NCI-H1694 (cell line): ENCODE data around the gene EIF4ENIF1.
"Not testable (repeated sequence)": the region's sequence is repeated elsewhere in the genome, so short reads cannot be mapped to it uniquely, and the experiment has no call there.

Experiments used
- DNase-seq: peaks from one replicate; lab custom pipeline; 2025; lab: John Stamatoyannopoulos, UW

EIF4ENIF1 gene

DNA sequence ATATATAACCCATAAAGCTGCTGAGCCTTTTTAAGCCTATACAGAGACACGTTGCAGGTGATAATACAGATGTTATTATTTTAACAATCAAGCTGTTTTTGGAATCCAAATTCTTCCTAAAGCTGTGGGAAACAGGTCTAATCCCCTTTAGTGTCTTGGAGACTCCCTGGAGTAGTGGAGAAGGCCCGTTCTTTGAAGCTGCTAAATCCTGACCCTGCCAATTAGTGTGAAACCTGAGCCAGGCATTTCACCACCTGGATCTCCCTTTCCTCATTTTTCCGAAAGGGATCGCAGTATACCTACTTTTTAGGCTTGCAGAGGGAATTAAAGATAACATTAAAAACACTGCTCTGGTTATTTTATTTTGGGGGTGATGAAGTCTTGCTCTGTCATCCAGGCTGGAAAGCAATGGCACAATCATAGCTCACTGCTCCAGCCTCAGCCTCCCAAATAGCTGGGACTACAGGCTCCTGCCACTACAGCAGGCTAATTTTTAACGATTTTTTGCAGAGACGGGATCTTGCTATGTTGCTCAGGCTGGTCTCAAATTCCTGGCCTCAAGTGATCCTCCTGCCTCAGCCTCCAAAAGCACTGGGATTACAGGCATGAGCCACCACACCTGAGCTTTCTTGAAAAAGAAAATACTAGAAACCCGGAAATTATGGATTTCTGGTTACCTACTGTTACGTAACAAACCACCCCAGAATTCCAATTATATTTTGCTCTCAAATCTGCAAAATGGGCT, 1.7 kb upstream of the EIF4ENIF1 start:
- no peak for DNase-seq

DNA sequence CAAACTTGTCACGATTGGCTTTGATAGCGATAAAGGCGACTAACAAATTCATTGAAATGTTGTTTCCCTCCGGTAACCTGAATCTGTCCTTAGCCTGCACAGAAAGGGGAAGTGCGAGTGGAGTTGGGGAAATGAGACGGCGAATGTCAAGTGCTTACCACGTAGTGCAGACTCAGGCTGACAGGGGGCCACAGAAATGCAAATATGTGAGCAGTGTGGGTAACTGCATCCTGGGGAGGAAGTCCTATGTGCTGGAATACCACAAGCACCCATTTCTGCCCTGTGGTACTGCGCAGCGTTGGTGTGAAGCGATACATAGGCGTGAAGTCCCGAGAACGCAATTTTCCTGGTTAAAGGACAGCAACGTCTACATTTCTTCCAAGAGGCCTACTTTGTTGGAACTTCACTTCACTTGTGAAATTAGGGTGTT, 869 bp upstream of the EIF4ENIF1 start:
- no peak for DNase-seq

DNA sequence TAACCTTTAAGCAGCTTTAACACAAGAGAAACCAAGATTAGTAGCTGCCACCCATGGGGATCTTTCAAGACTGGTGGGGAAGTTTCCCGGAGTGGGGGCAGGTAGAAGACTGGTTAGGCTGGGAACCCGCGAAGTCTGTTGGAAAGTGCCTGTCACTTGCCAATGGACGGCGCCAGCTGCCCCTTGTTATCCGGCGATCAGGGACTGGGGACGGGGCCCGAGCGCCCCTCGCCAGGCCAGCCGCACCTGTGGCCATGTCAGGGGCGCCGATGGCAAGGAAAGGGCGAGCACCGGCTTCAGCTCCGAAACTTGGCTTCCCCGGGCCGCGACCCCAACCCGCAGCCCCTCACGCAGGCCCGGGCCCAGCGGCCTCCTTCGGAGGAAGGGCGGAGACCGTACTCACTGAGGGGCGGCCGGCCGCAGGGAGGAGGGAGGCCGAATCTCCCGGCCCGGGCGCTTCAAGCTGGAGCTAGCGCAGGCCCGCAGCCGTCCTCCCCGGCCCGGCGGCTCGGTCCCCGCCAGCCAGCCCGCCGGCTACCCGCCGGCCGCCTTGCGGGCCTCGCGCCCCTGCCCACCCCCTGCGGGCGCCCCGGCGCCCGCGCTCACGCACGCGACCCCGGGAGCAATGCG, 539 bp downstream of the EIF4ENIF1 start:
- DNase-seq = no peak

DNA sequence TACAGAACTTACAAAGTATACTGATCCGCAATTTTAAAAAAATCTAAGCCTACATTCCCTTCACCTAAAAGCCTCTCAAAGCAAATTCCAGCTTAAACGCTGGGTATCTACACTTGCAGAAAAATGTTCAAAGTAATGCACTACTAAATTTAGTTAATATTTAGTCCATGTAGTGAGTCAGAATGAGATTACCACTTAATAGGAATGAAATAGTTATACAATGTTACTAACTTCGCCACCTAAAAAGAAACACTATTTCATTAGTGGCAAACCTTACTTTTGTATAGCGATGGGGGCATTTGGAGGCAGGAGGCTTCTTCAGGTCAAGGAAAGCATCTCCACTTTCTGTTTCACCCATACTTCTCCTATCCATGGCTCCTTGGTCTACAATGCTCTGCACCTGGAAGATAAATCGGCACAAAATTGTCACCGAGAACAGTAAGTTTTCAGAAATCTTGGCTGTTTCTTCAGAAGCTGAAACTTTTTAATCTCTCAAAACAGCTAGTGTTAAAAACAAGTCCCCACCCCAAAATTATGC, 1.2 kb downstream of the EIF4ENIF1 start:
- DNase-seq = no peak

DNA sequence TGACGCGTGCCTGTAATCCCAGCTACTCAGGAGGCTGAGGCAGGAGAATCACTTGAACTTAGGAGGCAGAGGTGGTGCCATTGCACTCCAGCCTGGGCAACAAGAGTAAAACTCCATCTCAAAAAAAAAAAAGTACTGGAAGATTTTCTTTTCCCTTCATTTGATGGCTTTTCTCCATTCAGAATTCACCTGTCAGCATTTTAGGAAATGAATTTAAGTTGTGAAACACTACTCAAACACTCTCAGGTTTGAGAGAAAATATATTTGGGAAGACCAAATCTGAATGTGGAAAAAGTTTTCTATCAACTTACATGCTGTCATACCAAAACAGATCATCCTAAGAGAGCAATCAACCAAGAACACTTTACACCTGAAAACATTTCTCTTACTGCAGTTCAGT, 2.7 kb downstream of the EIF4ENIF1 start:
- no peak for DNase-seq

DNA sequence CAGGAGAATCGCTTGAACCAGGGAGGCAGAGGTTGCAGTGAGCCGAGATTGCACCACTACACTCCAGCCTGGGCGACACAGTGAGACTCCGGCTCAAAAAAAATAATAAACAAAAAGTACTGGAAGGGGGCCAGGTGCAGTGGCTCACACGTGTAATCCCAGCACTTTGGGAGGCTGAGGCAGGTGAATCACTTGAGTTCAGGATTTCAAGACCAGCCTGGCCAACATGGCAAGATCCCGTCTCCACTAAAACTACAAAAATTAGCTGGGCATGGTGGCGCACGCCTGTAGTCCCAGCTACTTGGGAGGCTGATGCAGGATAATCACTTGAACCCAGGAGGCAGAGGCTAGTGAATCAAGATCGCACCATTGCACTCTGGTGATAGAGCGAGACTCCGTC, 3.3 kb downstream of the EIF4ENIF1 start:
- not testable (repeated sequence) for DNase-seq

DNA sequence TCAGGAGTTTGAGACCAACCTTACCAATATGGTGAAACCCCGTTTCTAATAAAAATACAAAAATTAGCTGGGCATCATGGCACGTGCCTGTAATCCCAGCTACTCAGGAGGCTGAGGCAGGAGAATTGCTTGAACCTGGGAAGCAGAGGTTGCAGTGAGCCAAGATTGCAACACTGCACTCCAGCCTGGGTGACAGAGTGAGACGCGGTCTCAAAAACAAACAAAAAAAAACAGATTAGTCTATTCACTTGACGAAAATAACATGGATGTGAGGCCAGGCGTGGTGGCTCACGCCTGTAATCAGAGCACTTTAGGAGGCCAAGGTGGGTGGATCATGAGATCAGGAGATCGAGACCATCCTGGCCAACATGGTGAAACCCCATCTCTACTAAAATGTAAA, 7.2 kb downstream of the EIF4ENIF1 start:
- not testable (repeated sequence) for DNase-seq

DNA sequence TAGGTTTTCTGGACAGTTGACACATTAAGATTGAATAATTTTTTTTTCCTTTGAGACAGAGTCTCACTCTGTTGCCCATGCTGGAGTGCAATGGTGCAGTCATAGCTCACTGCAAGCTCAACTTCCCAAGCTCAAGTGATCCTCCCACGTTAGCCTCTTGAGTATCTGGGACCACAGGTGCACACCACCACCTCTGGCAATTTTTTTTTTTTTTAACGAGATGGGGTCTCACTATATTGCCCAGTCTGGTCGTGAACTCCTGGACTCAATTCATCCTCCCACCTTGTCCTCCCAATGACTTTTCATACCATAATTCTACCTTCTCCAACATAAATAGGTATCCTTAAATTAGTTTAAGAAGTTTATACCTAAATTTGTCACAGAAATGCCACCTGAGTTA, 8.5 kb downstream of the EIF4ENIF1 start:
- no peak for DNase-seq

DNA sequence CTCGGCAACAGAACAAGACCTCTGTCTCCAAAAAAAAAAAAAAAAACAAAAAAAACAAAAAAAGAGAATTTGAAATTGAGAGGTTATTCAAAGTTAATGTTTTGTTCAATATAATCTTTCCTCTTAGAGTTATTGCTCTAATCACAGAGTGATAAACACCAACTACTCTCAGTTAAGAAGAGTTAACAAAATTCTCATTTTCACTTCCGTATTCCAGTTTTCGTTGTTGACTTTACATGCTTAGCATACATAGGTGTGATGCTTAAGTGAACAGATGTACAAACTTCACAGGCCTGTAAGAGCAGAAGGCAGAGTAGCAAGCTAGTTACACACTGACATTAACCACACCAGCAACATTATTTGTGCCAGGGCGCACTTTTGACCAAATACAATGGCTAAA, 12.3 kb downstream of the EIF4ENIF1 start:
- DNase-seq = no peak

DNA sequence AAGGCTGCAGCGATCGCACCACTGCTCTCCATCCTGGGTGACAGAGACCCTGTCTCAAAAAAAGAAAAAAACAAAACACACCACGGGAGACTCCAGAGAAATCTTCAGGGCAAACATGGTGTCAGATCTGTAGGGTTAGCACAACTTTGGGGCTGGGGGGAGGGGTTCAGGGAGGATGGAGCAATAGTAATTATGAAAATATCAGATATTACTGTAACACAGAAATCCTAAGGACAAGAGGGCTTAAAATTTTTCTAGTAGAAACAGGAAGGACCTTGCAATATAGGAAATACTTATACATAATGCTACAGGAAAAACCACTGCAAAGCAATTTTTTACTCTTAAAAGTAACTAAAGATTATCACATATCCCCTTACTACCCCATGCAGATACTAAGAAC, 13.8 kb downstream of the EIF4ENIF1 start:
- no peak for DNase-seq

DNA sequence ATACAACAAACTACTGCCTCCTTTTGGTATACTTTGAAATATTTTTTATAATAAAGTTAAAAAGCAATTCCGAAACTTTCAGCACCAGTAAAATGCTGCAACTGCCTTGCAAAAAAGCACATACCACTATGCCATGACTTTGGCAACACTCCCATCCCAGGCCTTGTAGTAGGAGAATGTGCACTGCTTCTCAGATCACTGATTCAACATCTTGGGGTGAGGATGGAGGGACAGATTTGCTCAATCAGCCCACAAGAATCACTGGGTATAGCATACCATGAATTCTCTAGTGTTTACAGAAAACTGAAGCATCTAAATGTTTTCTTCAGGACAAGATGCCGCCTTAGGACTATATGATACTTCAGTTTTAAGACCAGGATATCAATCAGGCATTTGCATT, 14.9 kb downstream of the EIF4ENIF1 start:
- DNase-seq = no peak

DNA sequence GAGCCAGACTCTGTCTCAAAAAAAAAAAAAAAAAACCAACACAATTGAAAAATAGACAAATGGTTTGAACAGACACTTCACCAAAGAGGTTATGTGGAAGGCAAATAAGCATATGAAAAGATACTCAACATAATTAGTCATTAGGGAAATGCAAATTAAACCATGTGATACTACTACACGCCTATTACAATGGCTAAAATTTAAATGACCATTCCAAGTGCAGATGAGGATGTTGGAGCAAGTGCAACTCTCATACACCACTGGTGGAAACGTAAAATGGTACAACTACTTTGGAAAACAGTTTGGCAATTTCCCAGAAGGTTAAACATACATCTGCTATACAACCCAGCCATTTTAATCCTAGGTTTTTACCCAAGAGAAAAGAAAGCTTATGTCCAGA, 24.3 kb downstream of the EIF4ENIF1 start:
- no peak for DNase-seq

DNA sequence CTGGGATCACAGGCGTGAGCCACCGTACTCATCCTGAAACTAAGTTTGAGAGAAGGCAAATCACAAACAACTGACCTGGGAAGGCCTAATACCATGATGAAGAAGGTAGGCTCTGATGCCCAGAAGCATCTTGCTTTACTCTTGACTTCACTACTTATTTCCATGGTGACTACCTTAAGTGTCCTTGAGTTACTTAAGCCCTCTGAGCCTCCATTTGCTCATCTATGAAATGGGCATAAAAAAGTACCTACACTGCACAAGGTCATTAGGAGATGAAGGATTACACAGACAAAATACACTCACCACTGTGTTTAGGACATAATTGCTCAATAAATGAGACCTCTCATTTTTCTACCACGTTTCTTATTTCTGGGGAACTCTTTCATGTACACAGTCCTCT, 27.9 kb downstream of the EIF4ENIF1 start:
- DNase-seq = no peak

DNA sequence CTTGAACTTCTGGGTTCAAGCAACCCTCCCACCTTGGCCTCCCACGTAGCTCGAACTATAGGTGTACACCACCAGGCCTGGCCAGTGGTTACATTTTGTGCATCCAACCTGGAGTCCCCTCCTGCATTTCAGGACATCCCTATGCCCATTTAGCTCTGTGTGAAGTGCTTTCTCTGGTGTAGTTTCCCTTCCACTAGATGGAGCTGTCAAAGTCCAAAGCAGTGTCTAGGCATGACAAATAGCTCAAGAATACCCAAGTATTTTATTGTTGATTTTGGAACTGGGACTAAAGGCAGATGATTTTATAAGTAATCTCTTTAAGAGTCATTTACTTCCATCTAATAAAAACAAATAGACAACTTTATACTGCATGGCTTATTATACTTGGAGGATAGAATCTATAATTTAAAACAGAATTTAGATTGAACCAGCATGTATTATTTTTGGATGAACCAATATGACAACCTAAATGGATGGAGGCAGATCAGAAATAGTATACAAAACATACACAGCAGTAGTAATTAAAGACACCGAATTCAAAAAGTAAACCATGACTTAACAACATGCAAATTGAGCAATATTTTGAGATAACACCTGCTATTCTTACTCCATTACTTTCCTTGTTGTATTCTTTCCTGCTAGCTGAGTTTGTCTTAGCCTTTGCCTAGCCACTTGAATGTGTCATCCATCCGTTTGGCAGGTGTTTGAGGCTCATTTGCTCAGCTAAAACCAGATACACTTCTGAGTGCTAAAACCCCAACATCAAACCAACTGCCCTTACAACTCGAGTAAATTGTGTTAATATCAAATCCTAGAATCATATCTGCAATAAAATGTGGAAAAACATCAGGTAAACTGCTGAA, 37.7 kb downstream of the EIF4ENIF1 start:
- DNase-seq = no peak

DNA sequence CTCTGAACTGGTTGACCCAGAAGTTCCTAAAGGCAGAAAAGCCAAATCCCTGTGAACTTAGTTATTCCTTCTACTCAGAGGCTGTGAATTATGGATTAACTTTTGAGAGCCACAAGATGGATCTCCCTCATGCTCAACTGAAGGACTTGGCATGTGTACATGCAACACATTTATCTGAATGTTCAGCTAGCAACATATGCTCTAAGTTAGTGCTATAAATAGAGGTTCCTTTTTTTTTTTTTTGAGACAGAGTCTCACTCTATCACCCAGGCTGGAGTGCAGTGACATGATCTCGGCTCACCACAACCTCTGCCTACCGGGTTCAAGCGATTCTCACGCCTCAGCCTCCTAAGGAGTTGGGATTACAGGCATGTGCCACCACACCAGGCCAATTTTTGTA, 40.1 kb downstream of the EIF4ENIF1 start:
- DNase-seq = no peak

DNA sequence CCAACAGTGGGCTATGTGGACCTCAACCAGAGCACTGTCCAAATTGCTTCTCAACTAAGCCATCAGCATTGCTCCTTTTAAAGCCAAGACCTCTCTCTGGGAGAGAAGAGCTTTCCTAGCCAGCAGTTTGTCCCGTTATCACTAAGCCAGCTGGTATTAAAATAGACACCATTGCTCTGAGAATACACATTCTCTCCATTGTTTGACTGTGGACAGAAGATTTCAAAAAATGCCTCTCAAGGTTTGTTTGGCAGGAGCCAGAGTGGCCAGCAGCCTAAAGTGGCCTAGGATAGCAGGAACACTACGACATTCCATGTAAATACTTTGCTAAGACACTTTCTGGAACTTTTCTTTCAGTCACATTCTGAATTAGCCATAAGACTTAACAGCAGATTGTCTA, 41.3 kb downstream of the EIF4ENIF1 start:
- DNase-seq = no peak

DNA sequence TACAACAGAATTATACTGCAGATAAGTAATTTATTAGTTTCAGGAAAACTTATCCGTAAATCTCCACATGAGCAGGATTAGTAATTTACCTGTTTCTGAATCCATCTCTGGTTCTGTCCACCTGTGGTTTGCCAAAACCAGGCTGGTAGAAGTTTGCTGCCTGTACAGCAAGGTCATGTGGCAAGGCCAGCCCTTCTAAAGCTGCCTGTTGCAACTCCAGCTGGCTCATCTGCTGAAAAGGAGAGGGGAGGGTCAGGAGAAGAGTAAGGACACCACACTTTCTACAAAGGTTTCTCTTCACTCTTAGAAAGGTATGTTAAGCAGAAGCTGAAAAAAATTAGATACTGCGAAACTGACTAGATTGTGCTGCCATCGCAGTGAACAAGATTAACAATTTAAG, 42.3 kb downstream of the EIF4ENIF1 start:
- no peak for DNase-seq

DNA sequence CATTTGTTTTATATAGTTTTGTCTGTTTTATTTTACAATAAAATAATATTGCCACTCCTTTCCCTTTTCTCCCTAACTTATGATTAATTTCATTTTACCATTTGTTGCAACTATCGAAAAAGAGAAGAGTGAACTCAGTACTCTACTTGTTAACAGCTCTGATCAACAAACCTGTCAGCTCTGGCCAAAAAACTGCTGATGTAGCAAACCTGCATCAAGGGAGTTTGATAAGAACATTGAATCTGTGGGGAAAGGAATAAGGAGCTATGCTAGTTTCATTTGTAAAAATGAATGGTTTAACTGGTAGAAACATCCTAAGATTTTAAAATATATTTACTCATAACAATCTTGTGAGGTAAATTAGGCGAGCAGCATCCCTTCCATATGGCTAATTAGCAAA, 42.9 kb downstream of the EIF4ENIF1 start:
- no peak for DNase-seq

DNA sequence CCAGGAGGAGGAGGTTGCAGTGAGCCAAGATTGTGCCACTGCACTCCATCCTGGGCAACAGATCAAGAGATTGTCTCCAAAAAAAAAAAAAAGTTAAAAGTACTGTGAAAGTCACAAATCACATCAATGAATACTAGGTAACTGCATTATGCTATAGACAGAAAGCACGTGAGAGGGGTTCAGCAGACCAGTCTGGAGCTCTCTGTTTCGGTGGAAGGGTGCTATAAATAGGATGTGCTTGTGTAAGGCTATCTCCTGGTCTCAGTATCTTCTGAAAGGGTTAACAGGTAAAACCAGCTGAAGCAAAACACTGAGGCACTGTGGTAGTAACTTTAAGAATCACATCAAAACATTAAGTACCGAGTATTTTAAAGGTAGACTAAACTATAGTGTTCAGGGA, 43.4 kb downstream of the EIF4ENIF1 start:
- no peak for DNase-seq

DNA sequence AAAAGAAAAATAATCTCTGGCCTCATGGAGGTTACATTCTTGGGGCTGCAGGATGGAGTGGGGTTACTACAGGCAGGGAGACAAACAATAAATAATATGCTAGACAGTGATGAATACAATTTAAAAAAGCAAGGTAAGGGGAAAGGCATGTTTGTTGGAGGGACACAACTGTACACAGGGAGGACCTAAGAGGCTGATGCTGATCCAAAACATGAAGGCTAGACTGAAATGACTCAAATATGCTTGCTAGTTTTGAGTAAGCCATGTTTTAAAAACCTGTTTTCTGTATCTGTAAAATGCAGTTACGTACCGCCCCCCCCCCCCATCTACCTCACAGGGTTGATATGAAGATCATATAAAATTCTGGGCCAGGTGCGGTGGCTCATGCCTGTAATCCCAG, 44.0 kb downstream of the EIF4ENIF1 start:
- no peak for DNase-seq

DNA sequence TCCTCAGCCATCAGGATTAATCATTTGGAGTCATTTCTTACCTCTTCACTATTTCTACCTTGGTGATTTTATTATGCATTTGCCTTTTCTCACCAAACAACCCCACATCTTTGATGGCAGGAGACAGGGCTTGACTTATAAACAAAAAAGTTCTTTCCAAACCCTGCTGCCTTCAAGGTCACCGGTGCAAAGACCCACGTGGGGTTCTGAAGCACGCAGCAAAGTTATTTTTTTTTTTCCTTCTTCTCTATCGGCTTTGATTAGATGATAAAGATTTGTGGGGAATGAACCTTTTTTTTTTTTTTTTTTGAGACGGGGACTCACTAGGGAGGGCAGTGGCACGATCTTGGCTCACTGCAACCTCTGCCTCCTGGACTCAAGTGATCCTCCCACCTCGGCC, 46.1 kb downstream of the EIF4ENIF1 start:
- no peak for DNase-seq

DNA sequence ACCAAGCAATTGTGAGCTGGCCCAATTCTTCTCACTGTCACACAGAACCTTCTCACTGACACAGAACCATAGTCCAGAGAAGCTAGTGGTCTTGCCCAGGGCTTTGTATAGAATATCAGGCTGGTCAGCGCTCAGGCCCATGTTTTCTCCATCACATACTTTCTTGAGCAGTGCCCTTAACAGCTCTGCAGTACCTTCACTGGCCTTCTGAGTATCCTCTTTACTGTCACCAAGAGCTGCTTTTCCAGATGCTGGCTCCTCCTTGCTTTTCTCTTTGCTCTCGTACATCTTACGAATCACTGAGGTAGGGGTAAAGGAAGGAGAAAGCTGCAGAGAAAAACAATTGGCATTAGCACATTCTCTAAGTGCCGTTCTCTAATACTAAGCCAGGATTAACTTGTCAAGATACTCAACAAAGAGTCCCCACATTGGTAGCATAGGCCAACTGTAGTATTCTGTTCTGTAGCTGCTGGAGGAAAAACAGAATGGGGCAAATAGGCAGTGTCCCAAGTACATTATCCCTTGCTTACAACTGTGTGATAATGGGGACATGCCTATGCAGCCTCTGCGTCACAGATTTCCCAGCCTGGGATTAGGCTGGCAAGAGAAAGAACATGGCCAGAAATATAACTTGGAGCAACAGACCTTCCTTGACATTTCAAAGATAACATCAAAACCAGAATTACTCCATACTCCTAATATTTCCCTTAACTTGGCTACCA, 46.7 kb downstream of the EIF4ENIF1 start:
- no peak for DNase-seq
